ENCODE data around the gene ELOVL6.
"Not testable (repeated sequence)": the region's sequence is repeated elsewhere in the genome, so short reads cannot be mapped to it uniquely, and the experiment has no call there.

ELOVL6 gene, protein sequence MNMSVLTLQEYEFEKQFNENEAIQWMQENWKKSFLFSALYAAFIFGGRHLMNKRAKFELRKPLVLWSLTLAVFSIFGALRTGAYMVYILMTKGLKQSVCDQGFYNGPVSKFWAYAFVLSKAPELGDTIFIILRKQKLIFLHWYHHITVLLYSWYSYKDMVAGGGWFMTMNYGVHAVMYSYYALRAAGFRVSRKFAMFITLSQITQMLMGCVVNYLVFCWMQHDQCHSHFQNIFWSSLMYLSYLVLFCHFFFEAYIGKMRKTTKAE

GRCh38 chr4:110198435-110199416 is at the start of gene ELOVL6:
Gene ELOVL6, minus strand, starts transcription at chr4:110198615. Its CDS starts 280 bp downstream, at chr4:110198335.
- H3K4me3 ChIP-seq (ENCODE audit: low read depth, low read length) = peak within 1 kb of the TSS; percentile 85
- DNase-seq (ENCODE audit: low read depth) = peak; percentile 65

- no peak overlapping the region for H3K4me3 ChIP-seq (ENCODE audit: low read depth, low read length)
- no peak for DNase-seq (ENCODE audit: low read depth)
Measured at GRCh38 chr4:110248100-110248499, 49.7 kb upstream of the ELOVL6 start.

- no peak overlapping the region for H3K4me3 ChIP-seq (ENCODE audit: low read depth, low read length)
- no peak for DNase-seq (ENCODE audit: low read depth)
Measured at GRCh38 chr4:110247591-110247990, 49.2 kb upstream of the ELOVL6 start.

GRCh38 chr4:110245577-110245976 is 47.2 kb upstream of the ELOVL6 start:
- DNase-seq (ENCODE audit: low read depth) = peak; percentile 25
- no peak overlapping the region for H3K4me3 ChIP-seq (ENCODE audit: low read depth, low read length)

DNA sequence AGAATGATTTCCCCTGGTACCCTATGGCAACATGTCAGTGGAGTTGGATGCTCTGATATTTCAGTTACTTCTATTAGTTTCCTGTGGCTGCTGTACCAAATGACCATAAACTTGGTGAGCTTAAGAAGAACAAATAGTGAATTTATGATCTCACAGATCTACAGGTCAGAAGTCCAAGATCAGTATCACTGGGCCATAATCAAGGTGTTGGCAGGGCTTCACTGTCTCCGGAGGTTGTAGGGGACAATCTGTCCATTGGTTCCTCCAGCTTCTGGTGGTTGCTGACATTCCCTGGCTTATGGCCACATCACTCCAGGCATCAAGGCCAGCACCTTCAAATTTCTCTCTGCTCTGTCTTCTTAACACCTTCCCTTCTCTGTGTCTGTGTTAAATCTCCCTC is 37.9 kb upstream of the ELOVL6 start:
- no peak overlapping the region for H3K4me3 ChIP-seq (ENCODE audit: low read depth, low read length)
- no peak for DNase-seq (ENCODE audit: low read depth)

DNA sequence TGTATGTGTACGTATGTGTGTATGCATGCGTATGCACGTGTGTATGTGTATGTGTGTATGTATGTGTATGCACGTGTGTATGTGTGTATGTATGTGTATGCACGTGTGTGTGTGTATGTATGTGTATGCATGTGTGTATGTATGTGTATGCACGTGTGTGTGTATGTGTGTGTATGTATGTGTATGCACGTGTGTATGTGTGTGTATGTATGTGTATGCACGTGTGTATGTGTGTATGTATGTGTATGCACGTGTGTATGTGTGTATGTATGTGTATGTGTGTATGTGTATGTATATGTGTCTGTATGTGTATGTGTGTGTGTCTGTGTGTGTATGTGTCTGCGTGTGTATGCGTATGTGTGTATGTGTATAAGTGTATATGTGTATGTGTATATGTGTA is 35.2 kb upstream of the ELOVL6 start:
- DNase-seq (ENCODE audit: low read depth); H3K4me3 ChIP-seq (ENCODE audit: low read depth, low read length): not testable (repeated sequence)

DNA sequence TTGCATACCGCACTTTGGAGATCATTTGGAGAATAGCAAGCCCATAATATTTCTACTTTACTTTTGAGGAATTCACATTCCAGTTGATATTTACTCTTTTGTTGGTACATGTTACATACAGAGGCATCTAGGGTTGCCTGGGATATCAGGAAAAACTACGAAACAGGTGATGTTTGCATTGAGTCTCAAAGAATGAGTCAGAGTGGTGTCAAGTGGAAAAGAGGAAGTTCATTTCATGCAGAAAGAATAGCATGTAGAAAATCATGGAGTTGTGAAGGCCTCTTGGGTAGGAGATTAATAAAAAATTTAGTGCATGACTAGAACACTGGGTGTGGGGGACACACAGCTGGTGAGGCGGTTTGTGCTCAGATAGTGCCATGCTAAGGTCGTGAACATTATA is 33.5 kb upstream of the ELOVL6 start:
- H3K4me3 ChIP-seq (ENCODE audit: low read depth, low read length) = no peak overlapping the region
- DNase-seq (ENCODE audit: low read depth) = no peak

DNA sequence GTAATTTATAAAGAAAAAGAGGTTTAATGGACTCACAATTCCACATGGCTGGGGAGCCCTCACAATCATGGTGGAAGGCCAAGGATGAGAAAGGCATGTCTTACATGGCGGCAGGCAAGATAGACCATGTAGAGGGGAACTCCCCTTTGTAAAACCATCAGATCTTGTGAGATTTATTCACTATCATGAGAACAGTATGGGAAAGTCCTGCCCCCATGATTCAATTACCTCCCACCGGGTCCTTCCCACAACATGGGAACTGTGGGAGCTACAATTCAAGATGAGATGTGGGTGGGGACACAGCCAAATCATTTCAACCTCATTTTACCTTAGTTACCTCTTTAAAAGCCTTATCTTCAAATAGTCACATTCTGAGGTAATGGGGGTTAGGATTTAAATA is 30.9 kb upstream of the ELOVL6 start:
- H3K4me3 ChIP-seq (ENCODE audit: low read depth, low read length) = no peak overlapping the region
- DNase-seq (ENCODE audit: low read depth) = no peak

GRCh38 chr4:110224812-110225211 is 26.4 kb upstream of the ELOVL6 start:
- no peak for DNase-seq (ENCODE audit: low read depth)
- H3K4me3 ChIP-seq (ENCODE audit: low read depth, low read length) = no peak overlapping the region

GRCh38 chr4:110224142-110224541 is 25.7 kb upstream of the ELOVL6 start:
- H3K4me3 ChIP-seq (ENCODE audit: low read depth, low read length) = no peak overlapping the region
- no peak for DNase-seq (ENCODE audit: low read depth)

DNA sequence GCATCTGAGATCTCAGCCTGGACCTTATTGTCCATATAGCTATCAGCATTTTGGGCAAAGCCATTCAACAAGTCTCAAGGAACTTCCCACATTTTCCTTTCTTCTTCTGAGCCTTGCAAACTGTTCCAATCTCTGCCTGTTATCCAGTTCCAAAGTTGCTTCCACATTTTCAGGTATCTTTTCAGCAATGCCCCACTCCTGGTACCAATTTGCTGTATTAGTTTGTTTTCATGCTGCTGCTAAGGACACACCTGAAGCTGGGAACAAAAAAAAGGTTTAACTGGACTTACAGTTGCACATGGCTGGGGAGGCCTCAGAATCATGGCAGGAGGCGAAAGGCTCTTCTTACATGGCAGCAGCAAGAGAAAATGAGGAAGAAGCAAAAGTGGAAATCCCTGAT is 20.5 kb upstream of the ELOVL6 start:
- not testable (repeated sequence) for DNase-seq (ENCODE audit: low read depth); H3K4me3 ChIP-seq (ENCODE audit: low read depth, low read length)

GRCh38 chr4:110217181-110217580 is 18.8 kb upstream of the ELOVL6 start:
- not testable (repeated sequence) for DNase-seq (ENCODE audit: low read depth); H3K4me3 ChIP-seq (ENCODE audit: low read depth, low read length)

GRCh38 chr4:110216129-110216528 is 17.7 kb upstream of the ELOVL6 start:
- no peak overlapping the region for H3K4me3 ChIP-seq (ENCODE audit: low read depth, low read length)
- no peak for DNase-seq (ENCODE audit: low read depth)

- H3K4me3 ChIP-seq (ENCODE audit: low read depth, low read length) = no peak overlapping the region
- DNase-seq (ENCODE audit: low read depth) = no peak
Measured at GRCh38 chr4:110211770-110212061, 13.3 kb upstream of the ELOVL6 start.

GRCh38 chr4:110211007-110211769 is 12.8 kb upstream of the ELOVL6 start:
- DNase-seq (ENCODE audit: low read depth) = no peak
- H3K4me3 ChIP-seq (ENCODE audit: low read depth, low read length) = no peak overlapping the region

DNA sequence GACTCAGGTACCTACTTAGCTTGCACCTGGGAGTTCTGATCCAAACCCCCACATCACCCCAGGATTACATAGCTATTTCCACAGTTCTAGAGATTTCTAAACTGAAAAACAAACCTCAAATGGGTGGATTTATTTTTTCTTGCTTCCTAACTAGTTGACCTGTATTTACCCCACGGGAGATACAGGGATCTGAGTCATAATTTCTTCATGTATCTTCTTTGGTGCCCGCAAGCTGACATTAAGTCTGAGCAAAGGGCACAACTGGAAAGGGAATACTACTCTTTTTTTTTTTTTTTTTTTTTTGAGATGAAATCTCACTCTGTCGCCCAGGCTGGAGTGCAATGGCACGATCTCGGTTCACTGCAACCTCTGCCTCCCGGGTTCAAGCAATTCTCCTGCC is 10.0 kb upstream of the ELOVL6 start:
- DNase-seq (ENCODE audit: low read depth) = no peak
- no peak overlapping the region for H3K4me3 ChIP-seq (ENCODE audit: low read depth, low read length)

GRCh38 chr4:110207233-110207632 is 8.8 kb upstream of the ELOVL6 start:
- no peak for DNase-seq (ENCODE audit: low read depth)
- no peak overlapping the region for H3K4me3 ChIP-seq (ENCODE audit: low read depth, low read length)

DNA sequence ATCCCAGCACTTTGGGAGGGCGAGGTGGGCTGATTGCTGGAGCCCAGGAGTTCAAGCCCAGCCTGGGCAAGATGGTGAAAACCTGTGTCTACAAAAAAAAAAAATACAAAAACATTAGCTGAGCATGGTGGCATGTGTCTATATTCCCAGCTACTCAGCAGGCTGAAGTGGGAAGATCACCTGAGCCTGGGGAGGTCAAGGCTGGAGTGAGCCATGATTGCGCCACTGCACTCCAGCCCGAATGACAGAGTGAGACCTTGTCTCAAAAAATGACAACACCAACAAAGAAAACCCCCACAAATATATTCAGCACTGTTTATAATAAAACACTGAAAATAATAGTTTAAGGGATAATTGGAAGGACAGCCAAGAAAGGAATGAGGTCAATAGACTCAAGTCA is 3.6 kb upstream of the ELOVL6 start:
- no peak overlapping the region for H3K4me3 ChIP-seq (ENCODE audit: low read depth, low read length)
- no peak for DNase-seq (ENCODE audit: low read depth)

DNA sequence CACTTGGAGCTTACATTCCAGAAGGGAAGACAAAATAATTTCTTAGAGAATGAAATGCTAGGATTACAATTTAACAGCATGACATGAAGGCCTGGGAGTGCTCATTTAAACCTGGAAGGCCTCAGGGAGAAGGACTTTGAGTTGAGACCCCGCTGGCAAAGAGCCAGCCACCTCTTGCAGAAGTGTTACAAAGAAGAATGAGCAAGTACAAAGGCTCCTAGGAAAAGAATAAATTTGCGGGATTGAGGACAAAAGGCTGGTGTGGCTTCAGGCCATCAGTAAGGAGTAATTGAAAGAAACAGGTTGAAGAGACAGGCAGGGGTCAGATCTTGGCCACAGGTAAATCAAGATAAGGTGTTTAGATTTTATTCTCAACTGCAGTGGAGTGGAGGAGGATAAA is 3.1 kb upstream of the ELOVL6 start:
- no peak for DNase-seq (ENCODE audit: low read depth)
- H3K4me3 ChIP-seq (ENCODE audit: low read depth, low read length) = no peak overlapping the region

- DNase-seq (ENCODE audit: low read depth) = no peak
Measured at GRCh38 chr4:110200689-110201088, 2.3 kb upstream of the ELOVL6 start.

More at GRCh38 chr4:110200689-110201088, 2.3 kb upstream of the ELOVL6 start:
- H3K4me3 ChIP-seq (ENCODE audit: low read depth, low read length) = no peak overlapping the region
